Stimulated activated CD4-positive, alpha-beta T cell treated with anti-CD3 and anti-CD28 coated beads, Interleukin-2, amount 100 ng/mL, for 48 hours (primary cell): ENCODE measurements around the gene ENTHD1.

Experiments used
- DNase-seq, 2 donors: peaks; one replicate each; pipeline ENCODE4 v3.0.0-alpha.2; 2020

Gene ENTHD1

GRCh38 chr22:39729141-39729934 lies 164.2 kb downstream of the ENTHD1 start:
- DNase-seq: no peak

DNA sequence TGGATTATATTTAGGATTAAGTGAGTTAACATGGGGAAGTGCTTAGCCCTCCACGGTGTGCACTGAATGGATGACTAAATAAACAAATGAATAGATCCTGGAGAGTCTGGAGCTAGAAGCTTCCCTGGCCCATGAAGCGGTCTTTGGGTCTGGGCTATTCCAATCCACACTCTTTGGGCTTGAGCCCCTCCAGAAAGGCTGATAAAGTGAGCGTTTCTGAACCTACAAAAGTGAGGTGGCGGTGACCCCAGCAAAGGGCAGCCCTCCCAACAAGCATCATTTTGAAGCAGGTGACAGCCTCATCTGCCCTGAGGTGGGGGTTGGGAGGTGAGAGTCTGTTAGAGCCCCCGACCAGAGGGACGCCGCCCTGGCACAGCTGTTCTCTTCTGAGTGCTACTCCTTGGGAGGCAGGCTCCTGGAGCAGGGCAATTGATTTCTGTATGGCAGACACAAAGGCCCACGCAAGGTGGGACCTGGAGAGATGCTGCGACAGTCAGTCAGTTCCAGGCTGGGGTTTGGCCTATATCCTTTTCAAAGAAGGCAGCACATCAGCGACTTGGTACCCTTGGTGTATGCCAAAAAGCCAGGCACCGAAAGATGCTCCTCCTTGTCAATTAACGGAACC lies 165.2 kb downstream of the ENTHD1 start:
- DNase-seq: no peak

DNA sequence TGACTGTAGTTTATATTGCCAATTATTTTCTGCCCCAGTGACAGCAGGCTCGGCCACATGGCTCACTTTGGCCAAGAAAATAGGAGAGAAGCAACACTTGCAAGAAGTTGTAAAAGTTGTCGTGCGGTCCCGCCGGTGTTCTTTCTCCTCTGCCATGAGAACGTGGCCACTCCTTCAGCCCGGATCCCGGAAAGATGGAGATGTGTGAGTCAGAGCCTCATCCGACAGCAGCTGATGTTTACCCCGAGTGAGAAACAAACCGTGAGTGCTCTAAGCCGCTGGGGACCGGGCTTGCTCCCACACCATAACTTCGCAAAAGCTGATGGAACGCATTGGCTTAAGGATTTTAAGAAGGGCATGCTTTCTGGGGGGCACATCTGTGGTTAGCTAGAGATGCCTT lies 166.0 kb downstream of the ENTHD1 start:
- DNase-seq: no peak

DNA sequence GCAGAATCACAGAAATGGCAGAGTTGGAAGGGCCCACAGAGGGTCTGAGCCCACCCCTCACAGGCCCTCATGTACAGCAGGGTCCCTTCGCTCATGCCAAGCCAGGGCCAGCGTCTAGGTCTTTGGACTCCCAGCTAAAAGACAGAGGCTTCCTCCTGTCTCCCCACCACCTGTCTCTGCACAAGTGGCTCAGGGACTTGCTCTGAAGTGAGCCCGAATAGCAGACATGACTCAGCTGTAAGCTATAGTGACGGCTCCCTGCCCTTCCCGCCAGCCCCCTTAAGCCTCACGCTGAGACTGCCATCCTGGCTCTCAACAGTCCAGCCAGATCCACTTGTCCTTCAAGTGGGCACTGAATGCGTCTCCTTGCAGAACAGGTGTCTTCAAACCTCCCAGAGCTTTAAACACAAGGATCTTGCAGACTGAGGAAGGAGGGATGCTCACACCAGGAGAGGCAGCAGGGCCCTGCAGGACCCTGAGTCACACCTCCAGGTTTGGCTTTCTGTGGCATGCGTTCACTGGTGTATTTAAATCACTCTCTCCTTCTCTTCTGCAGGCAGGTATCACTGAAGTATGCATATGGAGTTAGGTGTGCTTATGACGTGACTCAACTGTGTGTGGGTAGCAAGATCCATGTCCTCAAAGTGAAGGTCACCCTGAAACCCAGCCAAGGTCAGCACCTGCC lies 168.1 kb downstream of the ENTHD1 start:
- no peak for DNase-seq

- DNase-seq: no peak
These were observed 168.7 kb downstream of the ENTHD1 start for GRCh38 chr22:39724857-39725256.

DNA sequence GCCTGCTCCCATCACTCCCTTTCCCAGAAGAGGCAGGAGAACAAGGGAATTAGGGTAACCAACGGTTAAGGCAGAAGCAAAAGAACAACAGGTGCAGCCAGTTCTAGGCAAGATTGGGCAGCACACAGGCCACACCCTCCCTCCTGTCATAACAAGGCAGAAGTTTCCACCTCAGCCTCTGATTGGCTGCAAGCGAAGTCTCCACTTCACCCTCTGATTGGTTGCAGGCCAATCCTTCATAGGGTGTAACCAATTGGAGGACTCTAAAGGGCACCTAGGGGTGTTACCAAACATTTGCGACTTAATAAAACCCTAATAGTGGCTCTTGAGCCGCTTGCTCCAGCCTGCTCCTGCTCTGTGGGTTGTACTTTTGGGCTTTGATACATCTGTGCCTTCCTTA lies 169.2 kb downstream of the ENTHD1 start:
- DNase-seq: no peak

DNA sequence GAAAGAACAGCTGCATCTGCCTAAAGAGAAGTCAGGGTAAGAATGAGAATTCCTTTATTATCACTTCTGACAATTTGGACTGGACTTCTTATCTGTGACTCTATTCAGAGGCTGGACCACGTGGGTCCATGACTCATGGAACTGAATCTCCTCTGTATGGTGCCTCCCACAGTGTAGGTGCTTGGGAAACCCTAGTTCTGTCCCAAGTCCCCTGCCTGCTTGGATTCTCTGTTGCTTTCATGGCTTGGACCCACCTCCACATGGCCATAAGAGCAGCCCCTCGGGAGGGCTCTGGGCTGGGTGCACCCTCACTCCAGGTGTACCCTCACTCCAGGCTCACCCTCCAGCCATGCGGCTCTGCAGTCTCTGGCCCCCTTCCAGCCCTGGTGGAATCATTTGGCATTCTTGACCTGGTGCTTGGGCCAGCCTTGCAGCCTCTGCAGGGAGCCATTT lies 169.6 kb downstream of the ENTHD1 start:
- DNase-seq: no peak

DNA sequence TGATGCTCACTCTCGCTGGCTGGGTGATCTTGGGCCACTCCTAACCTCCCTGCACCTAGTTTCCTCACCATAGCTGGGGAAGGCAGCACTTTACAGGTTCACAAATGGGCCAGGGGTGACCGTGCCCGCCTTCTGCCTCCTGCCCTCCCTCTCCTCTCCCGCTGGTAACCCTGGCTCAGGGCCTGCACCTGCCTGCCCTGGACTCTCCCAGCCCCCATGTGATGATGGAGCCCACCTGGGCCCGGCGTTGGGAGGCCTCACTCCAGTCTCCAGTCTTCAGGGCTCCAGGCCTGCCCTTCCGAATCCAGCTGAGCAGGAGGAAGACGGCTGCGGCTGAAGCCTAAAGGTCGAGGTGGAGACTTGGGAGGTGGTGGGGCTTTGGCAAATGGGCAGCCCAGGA lies 170.1 kb downstream of the ENTHD1 start:
- DNase-seq: no peak

DNA sequence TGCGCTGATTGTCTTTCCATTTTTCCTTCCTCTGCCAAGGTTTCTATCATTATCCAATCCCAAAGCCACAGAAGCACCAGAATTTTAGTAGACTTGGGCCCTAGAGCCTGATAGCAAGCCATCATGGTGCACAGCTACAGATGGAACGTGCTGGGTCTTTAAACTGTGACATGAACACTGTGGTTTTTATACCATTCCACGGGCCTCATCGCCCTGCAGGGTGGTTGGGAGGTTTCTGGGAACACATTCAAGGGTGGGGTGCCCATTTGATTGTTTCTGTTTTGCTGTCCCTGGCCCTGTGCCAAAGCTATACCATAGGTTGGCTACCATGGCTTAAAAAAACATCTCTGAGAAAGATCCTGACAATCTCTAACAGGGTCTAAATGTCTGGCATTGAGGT lies 171.1 kb downstream of the ENTHD1 start:
- DNase-seq: no peak

DNA sequence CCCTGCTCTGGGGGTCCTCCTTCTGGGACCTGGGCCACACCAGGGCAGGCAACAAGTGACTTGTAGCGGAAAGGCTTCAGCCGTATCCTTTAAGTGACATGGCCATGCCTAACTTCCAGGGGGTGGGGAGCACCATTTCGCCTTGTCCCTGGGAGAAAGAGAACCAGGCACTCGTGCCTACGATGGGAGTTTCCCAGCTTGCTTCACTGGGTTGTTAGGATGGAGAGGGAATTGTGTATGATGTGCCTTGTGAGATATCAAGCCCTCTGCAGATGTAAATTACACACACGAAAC lies 171.6 kb downstream of the ENTHD1 start:
- DNase-seq: no peak

DNA sequence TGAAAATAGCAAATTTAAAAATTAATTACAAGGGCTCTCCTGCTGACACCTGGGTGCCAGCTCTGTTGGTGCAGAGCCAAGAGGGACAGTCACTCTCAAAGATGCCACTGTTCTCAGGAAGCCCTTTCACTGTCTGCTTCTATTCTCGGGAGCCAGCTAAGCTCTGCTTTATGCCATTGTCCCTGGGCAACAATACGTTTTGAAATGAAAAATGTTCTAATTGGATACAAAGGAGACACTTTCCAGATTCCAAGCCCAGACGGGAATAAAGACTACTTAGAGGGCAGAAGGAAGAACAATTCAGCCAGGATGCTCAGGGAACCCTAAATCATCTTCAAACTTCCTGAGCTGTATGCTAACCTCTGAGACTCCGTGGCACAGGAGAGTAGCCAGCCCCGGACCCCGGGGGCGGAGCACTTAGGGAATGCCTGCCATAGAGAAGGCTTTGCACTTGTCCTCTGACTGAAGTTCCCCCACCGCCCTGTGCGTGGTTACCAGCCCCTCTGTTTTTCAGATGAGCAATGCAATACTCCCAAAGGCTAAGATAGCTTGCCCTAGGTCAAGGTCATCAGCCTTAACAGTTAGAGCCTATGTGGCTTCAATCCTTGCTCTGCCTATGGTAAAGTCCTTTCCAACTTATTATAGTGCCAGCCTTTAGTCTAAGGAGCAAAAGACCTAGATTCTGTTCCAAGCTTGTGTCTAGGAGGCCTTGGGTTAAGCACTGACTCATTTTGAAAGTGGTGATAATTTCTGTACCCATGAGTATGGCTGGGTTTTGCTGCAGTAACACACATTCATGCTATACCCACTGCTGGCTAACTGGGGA lies 172.1 kb downstream of the ENTHD1 start:
- no peak for DNase-seq

GRCh38 chr22:39719559-39720450 lies 173.8 kb downstream of the ENTHD1 start:
- no peak for DNase-seq

- no peak for DNase-seq
These were observed 174.6 kb downstream of the ENTHD1 start for GRCh38 chr22:39718921-39719475.

DNA sequence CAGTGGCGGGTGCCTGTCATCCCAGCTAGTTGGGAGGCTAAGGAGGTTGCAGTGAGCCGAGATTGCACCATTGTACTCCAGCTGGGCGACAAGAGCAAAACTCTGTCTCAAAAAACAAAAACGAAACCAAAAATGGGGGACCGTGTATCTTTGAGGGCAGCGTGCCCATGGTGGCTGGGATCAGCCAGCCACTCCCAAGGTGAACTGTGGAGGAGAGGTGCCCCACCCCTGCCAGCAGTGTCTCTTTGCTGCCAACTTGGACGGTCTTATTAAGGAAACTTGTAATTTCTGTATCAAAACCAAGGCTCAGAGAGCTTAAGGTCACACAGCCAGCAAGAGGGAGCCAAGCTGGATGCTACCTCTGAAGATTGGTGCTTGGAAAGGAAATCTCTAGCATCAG lies 175.4 kb downstream of the ENTHD1 start:
- no peak for DNase-seq

GRCh38 chr22:39717099-39717498 lies 176.5 kb downstream of the ENTHD1 start:
- DNase-seq: no peak

DNA sequence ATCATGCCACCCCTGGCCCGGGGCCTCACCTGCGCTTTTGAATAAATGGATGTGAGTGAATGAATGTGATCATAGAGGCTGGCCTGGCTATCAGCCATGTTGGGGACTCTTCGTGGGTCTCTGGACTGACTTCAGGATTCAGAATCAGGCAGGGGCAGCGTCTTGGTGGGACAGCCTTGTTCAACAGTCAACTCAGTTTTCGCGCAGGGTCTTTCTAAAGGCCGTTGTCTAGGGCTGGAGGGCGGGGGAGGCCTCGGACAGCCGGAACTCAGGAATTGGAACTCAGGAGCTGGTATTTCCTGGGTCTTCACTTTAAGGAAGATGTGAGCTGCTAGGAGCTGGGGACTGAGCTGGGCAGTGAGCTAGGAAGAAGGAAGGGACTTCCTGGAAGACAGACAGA lies 177.0 kb downstream of the ENTHD1 start:
- DNase-seq: no peak

- DNase-seq: no peak
These were observed 177.6 kb downstream of the ENTHD1 start for GRCh38 chr22:39715778-39716495.

DNA sequence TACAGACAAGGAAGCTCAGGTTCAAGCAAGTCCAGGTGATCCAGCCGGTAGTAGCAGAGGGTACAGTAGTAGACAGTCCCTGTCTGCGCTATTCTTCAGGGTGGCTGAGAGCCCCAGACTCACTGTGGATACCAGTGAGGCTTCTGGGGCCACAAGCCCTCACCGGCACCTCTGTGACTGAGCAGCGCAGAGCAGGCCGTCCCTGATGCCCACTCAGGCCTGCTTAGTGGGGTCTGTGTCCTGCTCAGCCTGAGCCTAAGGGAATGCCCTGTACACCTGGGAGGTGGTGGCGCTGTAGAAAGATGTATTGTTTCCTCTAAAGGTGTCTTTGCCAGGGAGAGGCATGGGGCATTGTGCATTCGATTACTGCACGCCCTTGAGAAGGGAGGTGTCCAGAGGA lies 179.2 kb downstream of the ENTHD1 start:
- DNase-seq: no peak

DNA sequence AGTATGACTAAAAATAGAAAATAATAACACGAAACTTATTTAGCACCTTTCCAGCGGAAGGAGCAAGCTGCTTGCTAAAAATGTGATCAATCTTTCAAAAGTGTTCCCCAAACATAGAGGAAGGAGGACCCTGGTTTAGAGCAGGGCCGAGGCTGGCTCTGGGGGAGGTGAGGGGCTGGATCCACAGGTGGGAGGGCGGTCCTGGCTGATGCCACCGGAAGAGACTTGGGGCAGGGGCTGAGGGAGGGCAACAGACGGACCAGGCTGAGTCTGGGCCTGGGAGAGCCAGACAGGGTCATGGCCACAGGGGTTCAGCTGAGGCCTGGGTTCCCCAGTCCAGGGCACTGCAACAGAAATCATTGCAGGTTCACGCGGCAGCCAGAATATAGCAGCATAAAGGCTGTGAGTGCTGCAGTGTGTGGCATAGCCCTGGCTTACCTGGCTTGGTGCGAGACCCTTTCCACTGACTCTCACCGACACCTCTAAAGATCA lies 179.7 kb downstream of the ENTHD1 start:
- no peak for DNase-seq

GRCh38 chr22:39712751-39713525 lies 180.6 kb downstream of the ENTHD1 start:
- no peak for DNase-seq
